ENCODE results near the gene RANBP1. TPM values are rescaled to one million over a fixed set of nuclear protein-coding genes. Genes with fewer than 3 reads are reported as not detected.

The RANBP1 gene
- total RNA-seq, 4 donors from 2014 or later = 116 to 180 (median 140) TPM

GRCh38 chr22:20137671-20138416 is 21.9 kb downstream of the RANBP1 start:
- Histone ChIP-seq H3K4me3 (peak overlapping the region; percentile 10 to 15 (median 13)), H3K4me1 (peaks cover 57 to 62% (median 60%) of the 10 kb centered on the region in 4 donors), H3K36me3 (peaks cover 0 to 38% (median 35%) of the 10 kb centered on the region in 4 donors), H3K27ac (replicated peaks in 1 of 4) (peak overlapping the region; percentile 37 to 63 (median 54)), H3K9me3 (no peaks in the 10 kb centered on the region), H3K27me3 (no peaks in the 10 kb centered on the region)
- DNase-seq (ENCODE audit: extremely low spot score) = no peak
- 28% methylated on average over 23 of the region's 26 CpGs for WGBS
- no peak for TF ChIP-seq POLR2A (IDR thresholded peaks at IDR 0.05; ENCODE audit: low read depth)
- TF ChIP-seq, protein P1, sequence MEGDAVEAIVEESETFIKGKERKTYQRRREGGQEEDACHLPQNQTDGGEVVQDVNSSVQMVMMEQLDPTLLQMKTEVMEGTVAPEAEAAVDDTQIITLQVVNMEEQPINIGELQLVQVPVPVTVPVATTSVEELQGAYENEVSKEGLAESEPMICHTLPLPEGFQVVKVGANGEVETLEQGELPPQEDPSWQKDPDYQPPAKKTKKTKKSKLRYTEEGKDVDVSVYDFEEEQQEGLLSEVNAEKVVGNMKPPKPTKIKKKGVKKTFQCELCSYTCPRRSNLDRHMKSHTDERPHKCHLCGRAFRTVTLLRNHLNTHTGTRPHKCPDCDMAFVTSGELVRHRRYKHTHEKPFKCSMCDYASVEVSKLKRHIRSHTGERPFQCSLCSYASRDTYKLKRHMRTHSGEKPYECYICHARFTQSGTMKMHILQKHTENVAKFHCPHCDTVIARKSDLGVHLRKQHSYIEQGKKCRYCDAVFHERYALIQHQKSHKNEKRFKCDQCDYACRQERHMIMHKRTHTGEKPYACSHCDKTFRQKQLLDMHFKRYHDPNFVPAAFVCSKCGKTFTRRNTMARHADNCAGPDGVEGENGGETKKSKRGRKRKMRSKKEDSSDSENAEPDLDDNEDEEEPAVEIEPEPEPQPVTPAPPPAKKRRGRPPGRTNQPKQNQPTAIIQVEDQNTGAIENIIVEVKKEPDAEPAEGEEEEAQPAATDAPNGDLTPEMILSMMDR (IDR thresholded peaks at IDR 0.05) = no peak
- TF ChIP-seq POLR2AphosphoS5 (IDR thresholded peaks at IDR 0.05) = peak in 1 of 2 donors; percentile 5
- TF ChIP-seq EP300 (IDR thresholded peaks at IDR 0.05) = no peak
- intact Hi-C loops (cut with DNase I) = no loop called here

GRCh38 chr22:20138417-20138738 is 22.5 kb downstream of the RANBP1 start:
- Histone ChIP-seq H3K4me3 (no peak overlapping the region), H3K36me3 (peaks cover 0 to 44% (median 40%) of the 10 kb centered on the region in 4 donors), H3K27me3 (no peaks in the 10 kb centered on the region), H3K9me3 (no peaks in the 10 kb centered on the region), H3K4me1 (peaks cover 51 to 57% (median 54%) of the 10 kb centered on the region in 4 donors), H3K27ac (replicated peaks in 1 of 4) (peak overlapping the region; percentile 37 to 63 (median 54))
- no peak for DNase-seq (ENCODE audit: extremely low spot score)
- TF ChIP-seq POLR2AphosphoS5 (IDR thresholded peaks at IDR 0.05) = no peak
- no peak for TF ChIP-seq EP300 (IDR thresholded peaks at IDR 0.05)
- no peak for TF ChIP-seq POLR2A (IDR thresholded peaks at IDR 0.05; ENCODE audit: low read depth)
- TF ChIP-seq, protein P1 (IDR thresholded peaks at IDR 0.05) = no peak
- 64% methylated on average over 4 of the region's 4 CpGs for WGBS
- intact Hi-C loops (cut with DNase I) = no loop called here

GRCh38 chr22:20138868-20139267 is 23.0 kb downstream of the RANBP1 start:
- H3K27me3 ChIP-seq = no peaks in the 10 kb centered on the region
- TF ChIP-seq POLR2AphosphoS5 (IDR thresholded peaks at IDR 0.05) = no peak
- no peak for TF ChIP-seq EP300 (IDR thresholded peaks at IDR 0.05)
- TF ChIP-seq, protein P1 (IDR thresholded peaks at IDR 0.05) = no peak
- intact Hi-C loops (cut with DNase I) = no loop called here
- no peaks in the 10 kb centered on the region for H3K9me3 ChIP-seq
- H3K4me1 ChIP-seq = peaks cover 46 to 52% (median 49%) of the 10 kb centered on the region in 4 donors
- H3K4me3 ChIP-seq = no peak overlapping the region
- 87% methylated on average over 15 of the region's 16 CpGs for WGBS
- peak overlapping the region in 1 of 4 donors; percentile 63 for H3K27ac ChIP-seq (replicated peaks in 1 of 4)
- no peak for DNase-seq (ENCODE audit: extremely low spot score)
- peaks cover 0 to 49% (median 45%) of the 10 kb centered on the region in 4 donors for H3K36me3 ChIP-seq

DNA sequence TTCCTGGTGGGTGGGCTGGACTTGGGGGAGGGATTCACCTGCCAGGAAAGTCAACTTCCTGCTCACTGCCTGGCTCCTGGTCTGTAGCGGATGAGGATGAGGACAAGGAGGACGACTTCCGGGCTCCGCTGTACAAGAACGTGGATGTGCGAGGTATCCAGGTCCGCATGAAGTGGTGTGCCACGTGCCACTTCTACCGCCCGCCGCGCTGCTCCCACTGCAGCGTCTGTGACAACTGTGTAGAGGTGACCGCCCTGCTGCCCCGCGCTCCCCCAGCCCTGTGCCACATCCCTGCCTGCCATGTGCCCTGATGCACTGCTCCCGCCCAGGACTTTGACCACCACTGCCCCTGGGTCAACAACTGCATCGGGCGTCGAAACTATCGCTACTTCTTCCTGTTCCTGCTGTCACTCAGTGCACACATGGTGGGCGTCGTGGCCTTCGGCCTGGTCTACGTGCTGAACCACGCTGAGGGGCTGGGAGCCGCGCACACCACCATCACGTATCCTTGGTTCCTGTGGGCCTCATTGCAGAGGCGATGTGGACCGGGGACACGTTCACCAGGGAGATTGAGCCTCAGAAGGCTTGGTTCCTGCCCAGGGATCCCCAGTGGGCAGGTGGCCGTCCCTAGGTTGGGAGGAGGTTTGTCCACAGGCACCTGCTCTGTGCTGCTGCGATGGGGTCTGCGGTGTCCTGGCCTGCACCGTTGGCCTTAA is 23.6 kb downstream of the RANBP1 start:
- 91% methylated on average over 27 of the region's 36 CpGs for WGBS

More for the DNA sequence above, 23.6 kb downstream of the RANBP1 start:
- no peaks in the 10 kb centered on the region for H3K27me3 ChIP-seq
- TF ChIP-seq, protein P1 (IDR thresholded peaks at IDR 0.05) = no peak
- TF ChIP-seq POLR2A (IDR thresholded peaks at IDR 0.05; ENCODE audit: low read depth) = no peak
- TF ChIP-seq POLR2AphosphoS5 (IDR thresholded peaks at IDR 0.05) = no peak
- TF ChIP-seq EP300 (IDR thresholded peaks at IDR 0.05) = no peak
- DNase-seq (ENCODE audit: extremely low spot score) = no peak
- no peaks in the 10 kb centered on the region for H3K9me3 ChIP-seq
- intact Hi-C loops (cut with DNase I) = no loop called here
- H3K4me3 ChIP-seq = no peak overlapping the region
- peaks cover 0 to 54% (median 48%) of the 10 kb centered on the region in 4 donors for H3K36me3 ChIP-seq
- H3K27ac ChIP-seq (replicated peaks in 1 of 4) = no peak overlapping the region
- H3K4me1 ChIP-seq = peaks cover 40 to 45% (median 43%) of the 10 kb centered on the region in 4 donors
